Vagina (tissue), 2 donors: ENCODE measurements around the gene ROGDI.

ENCODE experiments used
- POLR2A ChIP-seq, 2 donors: fragments of 450-650 bp; IDR thresholded peaks; one replicate each; pipeline ENCODE4 v1.6.1; 2017; ENCODE audit warnings: antibody characterized with exemption in 2 of 2, mild to moderate bottlenecking in 2 of 2, moderate library complexity in 2 of 2
- POLR2AphosphoS5 ChIP-seq, 2 donors: sonication (generic); formaldehyde crosslinking; IDR thresholded peaks; one replicate each; pipeline ENCODE4 v1.9.0; 2017; ENCODE audit warnings: antibody characterized with exemption in 2 of 2, mild to moderate bottlenecking in 2 of 2, low read depth in 1 of 2; ENCODE audit not compliant: insufficient read depth in 1 of 2
- TF ChIP-seq, protein P1 (sequence below), 3 experiments: fragments of 450-650 bp in 2 of 3; fragments of 200-600 bp in 1 of 3; sonication (generic) in 1 of 3; IDR thresholded peaks; one replicate each; pipeline ENCODE4 v1.5.1; 2017 to 2019; ENCODE audit warnings: antibody characterized with exemption in 3 of 3, mild to moderate bottlenecking in 2 of 3, moderate library complexity in 2 of 3

DNA sequence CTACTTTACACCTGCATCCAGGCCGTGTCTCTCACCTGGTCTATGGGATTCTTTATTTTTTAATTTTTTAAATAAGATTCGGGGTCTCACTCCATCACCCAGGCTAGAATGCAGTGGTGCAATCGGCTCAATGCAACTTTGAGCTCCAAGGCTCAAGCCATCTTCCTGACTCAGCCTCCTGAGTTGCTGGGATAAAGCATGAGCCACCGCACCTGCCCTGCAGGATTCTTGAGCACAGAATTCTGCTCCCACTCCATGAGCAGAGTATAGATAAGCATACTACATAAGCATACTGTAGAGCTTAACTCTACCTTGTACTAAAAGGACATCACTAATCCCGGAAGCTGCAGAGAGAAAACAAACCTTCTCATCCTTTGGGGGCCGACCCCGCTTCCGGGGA, 29.2 kb upstream of the ROGDI start:
- TF ChIP-seq, protein P1, sequence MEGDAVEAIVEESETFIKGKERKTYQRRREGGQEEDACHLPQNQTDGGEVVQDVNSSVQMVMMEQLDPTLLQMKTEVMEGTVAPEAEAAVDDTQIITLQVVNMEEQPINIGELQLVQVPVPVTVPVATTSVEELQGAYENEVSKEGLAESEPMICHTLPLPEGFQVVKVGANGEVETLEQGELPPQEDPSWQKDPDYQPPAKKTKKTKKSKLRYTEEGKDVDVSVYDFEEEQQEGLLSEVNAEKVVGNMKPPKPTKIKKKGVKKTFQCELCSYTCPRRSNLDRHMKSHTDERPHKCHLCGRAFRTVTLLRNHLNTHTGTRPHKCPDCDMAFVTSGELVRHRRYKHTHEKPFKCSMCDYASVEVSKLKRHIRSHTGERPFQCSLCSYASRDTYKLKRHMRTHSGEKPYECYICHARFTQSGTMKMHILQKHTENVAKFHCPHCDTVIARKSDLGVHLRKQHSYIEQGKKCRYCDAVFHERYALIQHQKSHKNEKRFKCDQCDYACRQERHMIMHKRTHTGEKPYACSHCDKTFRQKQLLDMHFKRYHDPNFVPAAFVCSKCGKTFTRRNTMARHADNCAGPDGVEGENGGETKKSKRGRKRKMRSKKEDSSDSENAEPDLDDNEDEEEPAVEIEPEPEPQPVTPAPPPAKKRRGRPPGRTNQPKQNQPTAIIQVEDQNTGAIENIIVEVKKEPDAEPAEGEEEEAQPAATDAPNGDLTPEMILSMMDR (IDR thresholded peaks at IDR 0.05), result no peak
- TF ChIP-seq POLR2AphosphoS5 (IDR thresholded peaks at IDR 0.05; ENCODE audit: insufficient read depth in 1 of 2, low read depth in 1 of 2) (no peak), POLR2A (IDR thresholded peaks at IDR 0.05) (no peak)
